Fibroblast of villous mesenchyme (primary cell): ENCODE measurements around the gene AAGAB. TPM values are rescaled to one million over a fixed set of nuclear protein-coding genes. Genes with fewer than 3 reads are reported as not detected.

Experiments
- DNase-seq: peaks from one replicate; pipeline ENCODE4 v3.0.0-alpha.2; 2010; ENCODE audit warnings: low read depth
- H3K4me3 ChIP-seq: 2 replicates; pipeline ENCODE4 v1.5.1; 2011; ENCODE audit warnings: low read depth, mild to moderate bottlenecking, low read length
- total RNA-seq: library from RNA; depleted of rRNA; stranded (reverse); fragments of >200 nt; gene quantifications from 2 replicates; pipeline ENCODE4 v1.2.3, GENCODE V29; 2012
- TF ChIP-seq, protein P1 (sequence below): IDR thresholded peaks from 2 replicates; pipeline ENCODE4 v1.5.1; 2012; ENCODE audit warnings: low read depth, mild to moderate bottlenecking, low read length; ENCODE audit not compliant: insufficient read depth

AAGAB gene
- total RNA-seq, 1 donor = 50.1 TPM

DNA sequence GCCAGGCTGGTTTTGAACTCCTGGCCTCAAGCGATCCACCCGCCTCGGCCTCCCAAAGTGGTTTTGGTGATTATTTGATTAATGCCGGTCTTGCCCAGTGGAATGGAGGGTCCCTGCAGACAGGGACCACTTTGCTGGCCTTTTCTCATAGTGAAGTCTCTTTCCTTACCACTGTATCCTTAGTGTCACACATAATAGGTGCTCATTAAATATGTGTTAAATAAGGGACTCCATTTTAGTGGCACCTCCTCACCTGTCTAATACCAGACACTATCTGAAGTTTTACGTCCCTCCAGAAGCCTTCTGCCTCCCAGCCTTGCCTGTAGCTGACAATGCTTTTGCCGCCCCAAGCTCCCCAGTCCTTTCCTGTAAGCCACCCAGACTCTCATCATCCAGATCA, 91.3 kb downstream of the AAGAB start:
- no peak for DNase-seq

DNA sequence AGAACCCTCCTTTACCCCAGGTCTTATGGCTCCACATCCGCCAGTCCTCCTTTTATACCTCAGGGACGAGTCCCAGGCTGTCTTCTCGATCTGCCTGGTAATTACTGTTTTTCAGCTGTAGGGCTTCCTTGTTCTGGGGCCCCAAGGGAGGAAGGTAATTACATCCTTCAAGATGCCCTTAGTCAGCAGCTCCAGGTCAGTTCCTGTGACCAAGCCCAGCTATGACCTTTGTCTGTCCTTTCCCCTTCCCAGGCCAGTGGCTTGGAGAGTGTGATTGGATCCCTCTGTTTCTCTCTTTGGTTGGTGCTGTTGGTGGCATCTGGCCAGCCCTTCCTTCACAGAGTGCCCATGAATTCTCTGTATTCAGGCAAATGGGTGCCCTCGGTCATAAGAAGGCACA, 92.6 kb downstream of the AAGAB start:
- no peak for DNase-seq
- TF ChIP-seq, protein P1, sequence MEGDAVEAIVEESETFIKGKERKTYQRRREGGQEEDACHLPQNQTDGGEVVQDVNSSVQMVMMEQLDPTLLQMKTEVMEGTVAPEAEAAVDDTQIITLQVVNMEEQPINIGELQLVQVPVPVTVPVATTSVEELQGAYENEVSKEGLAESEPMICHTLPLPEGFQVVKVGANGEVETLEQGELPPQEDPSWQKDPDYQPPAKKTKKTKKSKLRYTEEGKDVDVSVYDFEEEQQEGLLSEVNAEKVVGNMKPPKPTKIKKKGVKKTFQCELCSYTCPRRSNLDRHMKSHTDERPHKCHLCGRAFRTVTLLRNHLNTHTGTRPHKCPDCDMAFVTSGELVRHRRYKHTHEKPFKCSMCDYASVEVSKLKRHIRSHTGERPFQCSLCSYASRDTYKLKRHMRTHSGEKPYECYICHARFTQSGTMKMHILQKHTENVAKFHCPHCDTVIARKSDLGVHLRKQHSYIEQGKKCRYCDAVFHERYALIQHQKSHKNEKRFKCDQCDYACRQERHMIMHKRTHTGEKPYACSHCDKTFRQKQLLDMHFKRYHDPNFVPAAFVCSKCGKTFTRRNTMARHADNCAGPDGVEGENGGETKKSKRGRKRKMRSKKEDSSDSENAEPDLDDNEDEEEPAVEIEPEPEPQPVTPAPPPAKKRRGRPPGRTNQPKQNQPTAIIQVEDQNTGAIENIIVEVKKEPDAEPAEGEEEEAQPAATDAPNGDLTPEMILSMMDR = no peak
- no peak overlapping the region for H3K4me3 ChIP-seq

More for the DNA sequence above, 91.3 kb downstream of the AAGAB start:
- TF ChIP-seq, protein P1 = no peak
- H3K4me3 ChIP-seq = no peak overlapping the region

DNA sequence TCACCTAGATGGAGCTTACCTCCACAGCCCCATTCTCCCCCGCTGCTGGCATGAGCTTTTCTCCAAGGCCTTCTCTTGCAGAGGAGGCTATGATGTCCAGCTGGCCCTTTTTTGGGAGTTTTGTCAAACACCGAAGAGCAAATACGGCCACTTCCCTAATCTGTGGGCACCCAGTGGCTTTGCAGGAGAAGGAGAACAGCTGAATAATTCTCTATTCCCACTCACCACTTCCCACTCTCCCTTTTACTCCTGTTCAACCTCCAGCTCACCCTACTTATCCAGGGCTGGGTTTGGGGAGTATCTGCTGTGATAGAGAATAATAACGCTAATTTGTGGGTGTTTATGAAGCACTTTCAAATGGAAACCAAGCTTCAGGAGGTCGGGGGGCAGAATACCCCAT, 93.0 kb downstream of the AAGAB start:
- H3K4me3 ChIP-seq = no peak overlapping the region
- DNase-seq = no peak
- TF ChIP-seq, protein P1 = no peak

DNA sequence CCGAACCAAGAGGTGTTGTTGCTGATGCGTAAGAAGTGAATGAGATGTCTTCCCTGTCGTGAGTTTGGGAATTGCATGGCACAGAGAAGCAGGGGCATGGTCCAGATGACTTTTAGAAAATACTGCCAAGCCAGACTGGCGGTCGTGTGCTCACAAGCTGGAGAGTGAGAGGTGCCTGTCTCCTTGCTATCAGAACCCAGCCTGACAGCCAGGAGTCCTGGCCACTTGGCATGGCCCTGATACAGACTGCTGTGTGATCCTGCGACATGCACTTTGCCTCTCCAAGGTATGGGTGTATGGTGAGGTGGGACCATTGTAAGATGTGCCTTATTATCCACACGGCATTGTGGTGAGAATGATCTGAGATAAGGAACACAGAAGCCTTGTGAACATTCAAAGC, 96.1 kb downstream of the AAGAB start:
- H3K4me3 ChIP-seq = no peak overlapping the region
- no peak for DNase-seq
- TF ChIP-seq, protein P1 = no peak

DNA sequence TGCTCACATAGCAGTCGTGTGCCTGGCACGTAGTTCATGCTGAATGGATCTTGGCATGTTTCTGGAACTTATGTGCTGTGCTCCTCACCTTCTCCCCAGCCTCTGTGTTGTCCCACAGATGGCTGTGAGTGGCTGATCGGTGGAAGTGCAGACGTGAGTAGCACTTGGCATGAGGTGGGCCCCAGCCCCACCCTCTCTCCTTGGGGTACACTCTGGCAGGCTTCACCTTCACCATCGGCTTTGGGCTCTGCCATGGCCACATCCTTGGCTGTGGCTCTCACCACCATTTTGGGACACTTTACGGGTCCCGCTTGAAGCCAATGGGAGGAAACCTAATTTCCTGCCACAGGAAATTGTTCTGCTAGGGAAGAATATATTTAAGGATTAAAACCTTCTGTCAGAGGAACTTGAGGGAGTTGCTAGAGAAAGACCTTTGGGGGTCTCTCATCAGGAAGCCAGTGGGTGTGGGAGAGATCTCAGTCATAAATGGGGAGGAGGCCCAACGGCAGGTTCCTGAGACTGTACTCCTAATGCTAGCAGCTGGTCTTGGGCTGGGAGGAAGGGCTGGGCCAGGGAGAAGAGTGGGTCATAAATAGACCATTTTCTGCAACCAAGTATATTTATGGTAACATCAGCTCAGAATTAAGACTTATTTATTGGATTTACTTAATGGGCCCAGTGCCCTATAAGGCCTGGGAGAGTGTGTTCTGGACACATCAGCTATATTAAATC, 96.8 kb downstream of the AAGAB start:
- no peak for DNase-seq
- TF ChIP-seq, protein P1 = no peak
- no peak overlapping the region for H3K4me3 ChIP-seq

DNA sequence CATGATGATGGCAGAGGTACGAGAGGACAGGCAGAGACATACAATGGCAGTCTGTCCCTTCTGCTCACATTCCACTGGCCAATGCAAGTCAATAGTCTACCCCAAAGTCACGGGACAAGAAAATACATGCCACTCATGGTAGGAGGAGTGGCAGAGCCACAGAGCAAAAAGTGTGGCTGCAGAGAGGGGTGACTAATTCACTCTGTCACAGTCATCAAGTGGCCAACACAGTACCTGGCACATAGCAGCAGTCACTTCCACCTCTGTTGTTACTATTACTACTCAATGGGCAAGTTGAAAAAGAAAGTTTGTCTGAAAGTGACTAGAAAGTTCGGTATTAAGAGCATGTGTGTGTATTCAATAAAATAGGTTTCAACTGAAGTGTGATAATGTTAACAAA, 97.6 kb downstream of the AAGAB start:
- H3K4me3 ChIP-seq = no peak overlapping the region
- TF ChIP-seq, protein P1 = no peak
- no peak for DNase-seq

DNA sequence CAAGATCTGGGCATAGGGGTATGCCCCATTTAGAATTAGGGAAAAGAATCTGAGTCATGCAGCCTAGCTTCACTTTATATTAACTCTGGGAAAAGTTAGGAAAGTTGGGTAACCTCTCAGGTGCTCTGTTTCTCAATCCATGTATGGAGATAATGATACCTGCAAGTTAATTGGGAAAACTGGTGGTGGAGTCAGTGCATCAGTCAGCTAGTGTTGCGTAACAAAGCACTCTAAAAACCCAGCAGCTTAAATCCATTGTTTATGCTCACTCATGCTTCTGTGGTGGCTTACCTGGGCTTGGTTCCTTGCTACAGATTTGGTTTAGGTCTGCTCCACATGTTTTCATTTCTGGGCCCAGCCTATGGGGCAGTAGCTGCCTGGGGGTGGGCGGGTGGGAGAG, 98.0 kb downstream of the AAGAB start:
- no peak for DNase-seq
- TF ChIP-seq, protein P1 = no peak

More for the DNA sequence above, 98.0 kb downstream of the AAGAB start:
- no peak overlapping the region for H3K4me3 ChIP-seq
